ENCODE results near the gene SRGAP2B.
"Not testable (repeated sequence)": the region's sequence is repeated elsewhere in the genome, so short reads cannot be mapped to it uniquely, and the experiment has no call there.

Gene SRGAP2B

DNA sequence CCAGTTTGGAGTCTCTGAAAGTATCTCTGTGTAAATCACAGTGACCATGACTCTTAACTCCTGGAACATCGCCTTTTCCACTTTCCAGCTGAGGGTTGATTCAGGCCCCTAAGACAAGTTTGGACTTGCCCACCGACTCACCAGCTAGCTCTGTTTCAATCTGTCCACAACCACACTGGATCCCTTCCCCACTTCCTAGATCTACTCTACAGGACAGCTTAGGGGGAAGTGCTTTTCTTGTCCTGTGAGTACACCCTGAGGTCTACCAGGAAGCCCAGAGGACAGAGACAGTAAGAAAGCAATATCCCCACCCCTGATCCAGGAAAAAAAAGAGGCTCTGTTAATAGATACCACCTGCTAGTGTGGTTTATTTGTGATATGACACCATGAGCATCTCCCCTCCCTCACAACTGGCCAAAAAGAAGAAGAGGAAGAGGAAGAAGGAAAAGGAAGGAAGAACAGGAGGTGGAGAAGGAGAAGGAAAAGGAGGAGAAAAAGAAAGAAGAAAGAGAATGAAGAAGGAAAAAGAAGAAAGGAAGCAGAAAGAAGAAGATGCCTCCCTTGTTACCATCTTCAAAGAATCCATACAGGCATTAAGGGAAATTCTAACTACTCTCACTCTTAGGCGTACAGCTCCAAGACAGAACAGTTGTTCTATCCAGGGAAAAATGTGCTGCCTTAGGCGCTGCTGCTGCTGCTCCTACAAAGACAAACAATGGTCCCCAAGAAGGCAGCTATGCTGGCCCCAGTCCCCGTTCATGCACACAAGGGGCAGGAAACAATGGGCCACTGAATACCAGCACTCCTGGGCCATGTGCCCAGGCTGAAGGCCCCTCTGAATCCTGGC, 96.8 kb downstream of the SRGAP2B start:
- not testable (repeated sequence) for DNase-seq (ENCODE audit: low read depth in 2 of 2)

- not testable (repeated sequence) for DNase-seq (ENCODE audit: low read depth in 2 of 2)
Measured at GRCh38 chr1:144995833-144996410, 99.2 kb downstream of the SRGAP2B start.

DNA sequence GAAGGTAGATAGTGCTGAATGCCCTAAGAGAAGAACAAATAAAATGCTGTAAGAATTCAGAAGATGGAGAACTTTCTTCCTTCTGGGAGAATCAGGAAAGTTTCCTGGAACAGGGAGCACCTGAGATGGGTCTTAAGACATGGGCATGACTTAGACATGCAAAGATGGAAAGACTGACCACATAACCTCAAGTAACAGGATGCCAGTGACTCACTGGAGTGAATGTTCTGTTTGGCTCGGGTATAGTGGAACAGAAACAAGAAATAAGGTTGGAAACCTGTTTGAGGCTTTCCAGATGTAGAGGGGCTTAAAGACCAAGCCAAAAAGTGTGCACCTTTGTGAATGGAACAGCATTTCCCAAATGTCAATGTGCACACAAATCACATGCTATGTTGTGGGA, 102.2 kb downstream of the SRGAP2B start:
- DNase-seq (ENCODE audit: low read depth in 2 of 2), result not testable (repeated sequence)

GRCh38 chr1:144990611-144991010, 104.5 kb downstream of the SRGAP2B start:
- DNase-seq (ENCODE audit: low read depth in 2 of 2), result not testable (repeated sequence)

DNA sequence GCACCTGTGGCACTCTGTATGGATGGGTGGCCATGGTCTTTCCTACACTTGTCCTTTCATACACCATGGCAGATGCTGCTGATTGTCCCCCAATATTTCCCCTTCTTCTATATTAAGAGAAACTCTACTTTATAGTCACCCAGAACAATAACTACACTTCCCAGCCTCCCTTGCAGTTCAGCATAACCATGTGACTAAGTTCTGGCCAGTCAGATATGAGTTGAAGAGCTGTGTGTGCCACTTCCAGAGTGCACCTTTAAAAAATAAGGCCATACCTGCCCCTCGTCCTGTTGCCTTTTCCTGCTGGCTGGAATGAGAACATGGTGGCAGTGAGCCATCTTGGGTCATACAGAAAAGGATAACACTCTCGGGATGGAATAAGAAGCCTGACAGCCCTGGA, 108.0 kb downstream of the SRGAP2B start:
- not testable (repeated sequence) for DNase-seq (ENCODE audit: low read depth in 2 of 2)

DNA sequence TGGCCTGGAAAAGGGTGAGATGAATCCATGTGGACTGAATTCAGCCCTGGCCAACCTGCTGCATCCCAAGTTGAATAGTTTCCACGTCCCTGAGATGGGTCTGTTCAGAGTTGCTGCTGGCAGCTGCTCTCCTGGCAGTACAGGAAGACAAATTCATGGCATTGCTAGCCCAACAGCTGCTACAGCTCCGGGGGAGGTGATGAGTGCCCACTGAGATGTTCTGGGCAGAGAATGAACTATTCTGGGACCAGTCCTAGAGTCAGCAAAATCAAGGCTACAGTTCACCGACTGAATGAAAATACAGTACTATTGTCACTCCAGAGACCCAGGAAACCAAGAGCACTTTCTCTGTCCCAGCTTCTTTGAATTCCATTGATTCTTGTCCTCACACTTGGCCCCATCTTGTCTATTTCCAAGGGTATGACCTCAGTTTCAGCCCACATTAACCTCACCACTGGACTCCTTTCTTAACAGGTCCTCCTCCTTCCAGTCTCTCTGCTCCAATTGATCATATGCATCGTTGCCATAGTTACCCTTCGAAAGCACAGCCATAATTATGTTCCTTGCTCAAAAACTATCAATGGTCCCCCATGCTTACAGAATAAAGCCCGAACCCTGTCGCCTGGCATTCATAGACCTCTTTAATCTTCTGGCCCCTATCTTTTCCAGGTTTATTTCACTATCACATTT, 108.8 kb downstream of the SRGAP2B start:
- not testable (repeated sequence) for DNase-seq (ENCODE audit: low read depth in 2 of 2)

DNA sequence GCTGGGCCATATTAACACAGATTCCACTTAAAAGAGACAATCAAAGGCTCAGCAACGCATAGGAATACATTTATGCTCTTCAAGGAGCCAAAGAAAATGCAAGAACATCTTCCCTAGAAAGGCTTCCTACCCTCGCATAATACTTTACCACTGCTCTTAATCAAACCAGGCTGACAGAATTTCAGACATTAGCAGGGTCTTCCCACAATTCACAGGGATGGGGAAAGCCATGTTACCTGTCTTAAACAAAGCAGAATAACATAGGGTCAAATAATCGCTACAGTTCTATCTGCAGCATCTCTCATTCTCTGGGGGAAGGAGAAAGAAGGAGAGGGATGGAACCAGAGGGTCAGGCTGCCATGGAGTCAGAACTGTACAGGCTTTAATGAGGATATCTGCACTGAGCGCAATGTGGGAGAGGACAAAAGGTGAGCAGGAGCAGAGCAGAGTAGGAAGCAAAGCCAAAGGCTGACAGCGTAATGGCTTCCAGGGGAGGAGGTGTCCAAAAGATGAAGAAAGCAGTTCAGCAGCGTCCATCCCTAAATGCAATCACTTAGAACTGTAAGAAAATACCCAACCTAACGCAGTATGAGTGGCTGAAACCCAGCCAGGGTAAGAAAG, 109.5 kb downstream of the SRGAP2B start:
- not testable (repeated sequence) for DNase-seq (ENCODE audit: low read depth in 2 of 2)

DNA sequence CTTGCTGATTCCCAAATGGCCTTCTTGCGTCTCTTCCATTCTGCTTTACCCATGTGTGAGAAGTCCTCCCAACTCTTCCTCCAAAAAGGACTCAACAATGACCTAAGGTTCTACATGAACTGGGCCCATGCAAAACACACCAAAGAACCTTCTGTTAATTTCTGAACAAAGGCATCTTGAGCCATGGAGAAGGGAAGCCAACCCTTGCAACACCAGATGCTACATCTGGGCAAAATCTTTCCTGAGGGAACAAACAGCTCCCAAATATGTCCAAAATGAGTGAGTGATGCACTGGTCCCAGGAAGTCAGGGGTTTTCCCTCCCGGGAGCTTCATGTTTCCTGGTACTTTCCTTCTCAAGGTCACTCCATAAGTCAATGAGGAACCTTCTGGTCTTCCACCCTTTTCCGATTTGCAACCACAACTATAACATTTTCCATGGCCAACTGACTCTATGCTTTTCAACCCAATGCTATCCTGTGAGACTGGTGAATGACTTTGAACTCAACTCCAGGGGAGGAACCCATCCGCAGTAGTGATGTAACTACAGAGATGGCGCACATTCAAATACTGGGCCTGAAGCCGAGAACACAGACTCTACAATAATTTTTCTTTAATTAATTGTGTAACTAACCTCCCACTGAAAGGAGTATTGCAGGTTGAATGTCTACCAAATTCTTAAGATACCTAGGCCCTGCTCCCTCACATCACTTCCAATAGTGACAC, 112.2 kb downstream of the SRGAP2B start:
- not testable (repeated sequence) for DNase-seq (ENCODE audit: low read depth in 2 of 2)

DNA sequence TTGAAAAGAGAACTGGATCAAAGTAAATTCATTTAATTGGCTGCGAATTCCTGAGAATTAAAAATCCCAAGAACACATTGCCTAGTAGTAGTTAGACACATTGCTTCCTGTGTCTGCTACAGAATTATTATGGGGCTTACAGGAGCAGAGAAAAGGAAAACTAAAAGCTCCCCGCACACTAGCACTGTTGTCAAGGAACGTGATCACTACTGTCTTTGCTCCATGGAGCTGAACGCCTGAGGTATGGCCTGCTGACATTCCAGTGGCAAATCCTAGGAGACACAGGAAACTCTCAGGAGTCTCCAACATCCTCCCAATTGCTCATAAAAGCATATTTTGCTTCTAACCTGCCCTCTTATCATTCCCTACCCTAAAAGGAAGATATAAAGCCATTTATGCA, 114.0 kb downstream of the SRGAP2B start:
- not testable (repeated sequence) for DNase-seq (ENCODE audit: low read depth in 2 of 2)

DNA sequence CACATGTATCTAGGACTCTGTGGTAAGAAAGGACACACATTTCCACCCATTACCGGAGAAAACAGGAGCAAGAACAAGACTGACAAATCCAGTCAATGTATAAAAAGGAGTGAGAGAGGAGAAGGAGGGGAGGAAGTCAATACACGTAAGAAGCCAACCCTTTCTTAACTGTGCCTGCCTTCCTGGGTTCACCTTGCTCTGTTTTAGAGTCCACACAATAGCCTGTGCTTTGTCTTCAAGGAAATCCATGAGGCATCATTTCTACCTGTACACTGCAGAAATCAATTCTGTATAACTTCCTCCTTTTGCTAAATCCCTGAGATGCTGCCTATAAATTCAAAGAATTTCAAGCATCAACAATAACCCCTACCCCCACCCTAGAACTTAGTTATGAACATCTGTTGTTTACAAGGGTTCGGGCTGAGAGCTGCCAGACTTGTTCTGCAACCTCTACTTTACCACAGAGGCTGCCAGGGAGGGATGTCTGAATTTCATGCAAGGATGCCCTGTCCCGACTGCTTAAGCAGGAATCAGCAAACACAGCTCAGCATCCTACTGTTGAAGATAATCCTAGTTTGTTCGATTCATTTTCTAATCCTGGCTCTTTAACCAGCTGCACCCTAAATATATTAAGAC, 115.0 kb downstream of the SRGAP2B start:
- not testable (repeated sequence) for DNase-seq (ENCODE audit: low read depth in 2 of 2)

- DNase-seq (ENCODE audit: low read depth in 2 of 2), result not testable (repeated sequence)
Measured at GRCh38 chr1:144977856-144978255, 117.3 kb downstream of the SRGAP2B start.

DNA sequence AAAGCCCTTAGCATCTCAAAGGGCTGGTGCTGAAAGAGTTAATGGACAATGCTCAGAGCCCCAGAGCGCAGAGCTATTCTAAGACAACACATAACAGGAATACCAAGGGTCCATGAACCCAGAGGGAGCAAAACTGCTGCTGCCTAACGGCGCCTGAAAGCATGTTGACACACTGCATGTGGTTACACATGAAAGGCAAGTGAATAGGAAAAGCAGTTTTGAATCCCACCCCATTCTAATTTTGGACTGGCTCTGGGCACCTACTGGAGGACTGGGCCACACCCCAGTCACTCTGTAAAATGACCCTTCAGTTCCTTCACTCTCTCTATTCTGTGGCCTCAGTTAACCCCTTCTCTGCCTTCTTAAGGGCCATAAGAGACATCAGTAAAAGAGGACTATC, 123.2 kb downstream of the SRGAP2B start:
- not testable (repeated sequence) for DNase-seq (ENCODE audit: low read depth in 2 of 2)

- DNase-seq (ENCODE audit: low read depth in 2 of 2), result not testable (repeated sequence)
Measured at GRCh38 chr1:144966488-144966887, 128.6 kb downstream of the SRGAP2B start.

DNA sequence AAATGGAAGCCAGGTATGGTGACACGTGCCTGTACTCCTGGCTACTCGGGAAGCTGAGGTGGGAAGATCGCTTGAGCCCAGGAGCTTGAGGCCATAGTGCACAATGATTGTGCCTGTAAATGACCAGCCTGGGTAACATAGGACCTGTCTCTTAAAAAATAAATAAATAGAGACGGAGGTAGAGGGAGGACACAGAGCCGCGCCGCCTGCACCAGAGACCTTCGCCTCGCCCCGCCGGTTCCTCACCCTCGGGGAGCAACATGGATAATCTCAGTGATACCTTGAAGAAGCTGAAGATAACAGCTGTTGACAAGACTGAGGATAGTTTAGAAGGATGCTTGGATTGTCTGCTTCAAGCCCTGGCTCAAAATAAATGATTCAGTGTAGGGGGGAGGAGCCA, 130.4 kb downstream of the SRGAP2B start:
- DNase-seq (ENCODE audit: low read depth in 2 of 2), result not testable (repeated sequence)

- not testable (repeated sequence) for DNase-seq (ENCODE audit: low read depth in 2 of 2)
Measured at GRCh38 chr1:144964186-144964585, 130.9 kb downstream of the SRGAP2B start.

- not testable (repeated sequence) for DNase-seq (ENCODE audit: low read depth in 2 of 2)
Measured at GRCh38 chr1:144963571-144963970, 131.6 kb downstream of the SRGAP2B start.

GRCh38 chr1:144961604-144962583, 133.2 kb downstream of the SRGAP2B start:
- DNase-seq (ENCODE audit: low read depth in 2 of 2), result not testable (repeated sequence)

GRCh38 chr1:144960929-144961488, 134.1 kb downstream of the SRGAP2B start:
- not testable (repeated sequence) for DNase-seq (ENCODE audit: low read depth in 2 of 2)

GRCh38 chr1:144948390-144948789, 146.7 kb downstream of the SRGAP2B start:
- DNase-seq (ENCODE audit: low read depth in 2 of 2), result not testable (repeated sequence)
